ENCODE results near the gene IAPP.
"Not testable (repeated sequence)": the region's sequence is repeated elsewhere in the genome, so short reads cannot be mapped to it uniquely, and the experiment has no call there.

Gene IAPP

GRCh38 chr12:21381320-21381719 is 8.6 kb downstream of the IAPP start:
- DNase-seq (ENCODE audit: low spot score) = not testable (repeated sequence)

- DNase-seq (ENCODE audit: low spot score) = no peak
Observed at GRCh38 chr12:21384261-21384660, 11.6 kb downstream of the IAPP start.

- DNase-seq (ENCODE audit: low spot score) = no peak
Observed at GRCh38 chr12:21387174-21387573, 14.5 kb downstream of the IAPP start.

GRCh38 chr12:21392384-21392783 is 19.7 kb downstream of the IAPP start:
- DNase-seq (ENCODE audit: low spot score) = no peak

GRCh38 chr12:21394828-21395626 is 22.3 kb downstream of the IAPP start:
- DNase-seq (ENCODE audit: low spot score) = not testable (repeated sequence)

GRCh38 chr12:21413369-21414277 is 40.9 kb downstream of the IAPP start:
- DNase-seq (ENCODE audit: low spot score) = no peak

- no peak for DNase-seq (ENCODE audit: low spot score)
Observed at GRCh38 chr12:21416511-21417121, 43.9 kb downstream of the IAPP start.

- not testable (repeated sequence) for DNase-seq (ENCODE audit: low spot score)
Observed at GRCh38 chr12:21418398-21418797, 45.7 kb downstream of the IAPP start.

- DNase-seq (ENCODE audit: low spot score) = not testable (repeated sequence)
Observed at GRCh38 chr12:21419009-21419699, 46.5 kb downstream of the IAPP start.

- no peak for DNase-seq (ENCODE audit: low spot score)
Observed at GRCh38 chr12:21428241-21428640, 55.5 kb downstream of the IAPP start.
